CD4-positive, alpha-beta T cell treated with Interleukin-15 for 1 hour (primary cell): ENCODE results near the gene TAF1B.
"Not testable (repeated sequence)": the region's sequence is repeated elsewhere in the genome, so short reads cannot be mapped to it uniquely, and the experiment has no call there.

Experiments used
- DNase-seq: peaks from one replicate; pipeline ENCODE4 v3.0.0-alpha.2; 2020

The TAF1B gene

DNA sequence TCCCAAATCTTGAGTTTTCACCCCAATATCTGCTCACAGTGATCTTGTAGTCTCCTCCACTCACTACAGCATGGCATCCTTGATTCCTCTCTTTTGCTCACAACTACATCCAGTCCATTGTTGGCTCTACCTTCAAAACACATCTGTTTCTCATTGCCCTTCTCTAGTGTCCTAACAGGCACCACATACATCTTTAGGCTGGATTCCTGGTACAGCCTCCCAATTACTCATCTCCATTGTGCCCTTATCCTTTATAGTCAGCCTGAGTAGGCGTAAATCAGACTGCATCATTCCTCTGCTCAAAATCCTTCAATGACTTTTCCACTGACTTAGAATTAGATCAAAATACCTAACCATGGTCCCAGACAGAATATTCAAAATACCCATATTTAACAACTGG is 10.7 kb upstream of the TAF1B start:
- no peak for DNase-seq

DNA sequence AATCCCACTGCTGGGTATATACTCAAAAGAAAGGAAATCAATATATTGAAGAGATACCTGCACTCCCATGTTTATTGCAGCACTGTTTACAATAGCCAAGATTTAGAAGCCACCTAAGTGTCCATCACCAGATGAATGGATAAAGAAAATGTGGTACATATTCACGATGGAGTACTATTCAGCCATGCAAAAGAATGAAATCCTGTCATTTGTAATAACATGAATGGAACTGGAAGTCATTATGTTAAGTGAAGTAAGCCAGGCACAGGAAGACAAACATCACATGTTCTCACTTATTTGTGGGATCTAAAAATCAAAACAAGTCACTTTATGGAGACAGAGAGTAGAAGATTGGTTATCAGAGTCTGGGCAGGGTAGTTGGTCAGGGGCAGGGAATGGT is 8.2 kb upstream of the TAF1B start:
- DNase-seq = not testable (repeated sequence)

DNA sequence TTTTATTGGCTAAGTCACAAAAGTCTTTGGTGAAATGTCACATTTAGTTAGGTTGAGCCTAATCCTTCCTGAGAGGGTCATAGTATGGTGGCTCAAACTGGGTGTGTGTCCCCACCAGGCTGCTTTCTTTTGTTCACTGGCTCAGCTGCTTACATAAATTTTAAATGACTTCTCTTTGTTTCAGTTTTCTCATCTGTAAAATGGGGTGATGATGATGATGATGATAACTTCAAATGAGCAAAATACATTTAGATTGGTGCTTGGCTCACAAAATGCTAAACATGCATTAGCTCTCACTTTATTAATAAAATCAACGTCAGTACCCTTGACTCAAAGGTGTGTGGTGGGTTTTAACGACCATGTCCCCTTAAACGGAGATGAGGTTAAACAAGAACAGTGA is 7.2 kb upstream of the TAF1B start:
- DNase-seq = no peak

DNA sequence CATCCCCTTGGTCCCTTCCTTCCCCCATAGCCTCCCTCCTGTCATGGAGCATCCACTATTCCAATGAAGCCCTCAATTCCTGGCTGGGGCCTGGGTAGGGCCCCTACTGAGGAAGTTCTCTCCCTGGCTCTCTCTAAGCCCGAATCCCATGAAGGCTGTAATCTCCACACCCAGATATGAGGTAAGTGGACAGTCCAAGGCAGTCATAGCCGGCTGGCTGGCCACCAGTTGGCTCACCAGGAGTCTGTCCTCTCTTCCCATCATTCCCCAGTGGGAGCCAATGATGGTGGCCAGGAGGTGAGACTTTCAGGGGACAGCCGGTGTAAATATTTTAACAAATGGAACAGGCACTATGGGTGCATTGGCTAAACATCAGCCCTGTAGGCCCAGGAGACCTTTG is 6.8 kb upstream of the TAF1B start:
- DNase-seq = no peak

DNA sequence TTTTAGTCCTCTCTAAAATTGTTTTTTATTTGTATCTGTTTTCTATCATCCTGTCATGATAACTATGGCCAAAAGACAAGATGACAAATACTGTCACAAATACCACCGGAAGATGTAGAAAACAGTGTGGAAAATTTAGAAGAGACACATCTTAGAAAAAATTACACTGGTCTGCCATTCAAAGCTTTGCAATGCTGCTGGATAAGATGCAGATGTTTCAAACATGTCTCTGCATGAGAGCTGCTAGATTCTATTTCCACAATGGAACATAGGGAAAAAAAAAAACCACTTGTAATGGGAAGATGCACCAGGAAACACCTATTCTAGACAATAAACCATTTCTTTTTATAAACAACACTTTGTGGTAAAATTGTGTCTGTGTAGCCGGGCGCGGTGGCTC is 5.8 kb upstream of the TAF1B start:
- no peak for DNase-seq

DNA sequence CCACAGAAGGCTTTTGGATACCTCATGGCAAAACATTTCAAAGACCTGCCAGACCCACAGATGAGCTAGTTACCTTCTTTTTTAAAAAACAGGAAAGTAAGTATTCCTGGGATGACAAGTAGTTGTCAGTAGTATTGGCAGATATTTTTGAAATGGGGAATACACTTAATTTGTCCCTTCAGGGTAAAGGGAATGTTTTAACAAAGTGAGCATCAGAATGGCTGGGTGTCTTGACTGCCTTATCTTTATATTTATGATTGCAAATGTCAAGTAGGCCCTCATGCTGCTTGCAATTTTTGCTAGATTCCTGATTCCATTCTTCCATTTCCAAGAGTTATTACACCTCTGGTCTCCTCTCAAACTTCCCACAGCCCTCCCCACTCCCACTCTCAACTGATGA is 4.9 kb upstream of the TAF1B start:
- no peak for DNase-seq

DNA sequence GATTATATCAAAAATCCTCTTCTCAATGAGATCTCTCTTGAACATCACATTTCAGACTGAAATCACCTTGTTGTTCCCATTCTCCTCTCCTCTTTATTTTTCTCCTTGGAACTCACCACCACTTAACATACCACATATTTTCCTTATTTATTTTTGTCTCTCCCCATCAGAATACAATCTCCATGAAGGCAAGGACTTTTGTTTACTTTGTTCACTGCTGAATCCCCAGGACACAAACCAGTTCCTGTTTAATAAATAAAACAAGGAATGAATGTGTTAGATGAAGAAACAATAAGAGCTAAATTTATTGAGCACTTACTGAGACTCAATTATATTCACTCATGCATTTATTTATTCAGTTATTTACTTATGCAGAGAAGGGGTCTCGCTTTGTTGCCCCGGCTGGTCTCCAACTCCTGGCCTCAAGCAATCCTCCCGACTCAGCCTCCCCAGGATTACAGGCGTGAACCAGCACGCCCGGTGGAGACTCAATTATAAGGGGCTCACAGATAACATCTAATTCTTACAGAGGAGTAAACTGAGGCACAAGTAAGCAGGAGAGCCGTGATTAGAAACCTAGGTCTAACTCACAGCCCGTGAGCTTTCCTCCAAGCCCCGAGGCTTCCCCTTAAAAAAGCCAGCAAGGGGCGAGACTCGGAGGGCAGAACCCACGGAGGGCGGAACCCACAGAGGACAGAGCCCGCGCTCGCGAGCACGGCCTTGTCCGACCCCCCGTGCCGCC is 616 bp upstream of the TAF1B start:
- no peak for DNase-seq

DNA sequence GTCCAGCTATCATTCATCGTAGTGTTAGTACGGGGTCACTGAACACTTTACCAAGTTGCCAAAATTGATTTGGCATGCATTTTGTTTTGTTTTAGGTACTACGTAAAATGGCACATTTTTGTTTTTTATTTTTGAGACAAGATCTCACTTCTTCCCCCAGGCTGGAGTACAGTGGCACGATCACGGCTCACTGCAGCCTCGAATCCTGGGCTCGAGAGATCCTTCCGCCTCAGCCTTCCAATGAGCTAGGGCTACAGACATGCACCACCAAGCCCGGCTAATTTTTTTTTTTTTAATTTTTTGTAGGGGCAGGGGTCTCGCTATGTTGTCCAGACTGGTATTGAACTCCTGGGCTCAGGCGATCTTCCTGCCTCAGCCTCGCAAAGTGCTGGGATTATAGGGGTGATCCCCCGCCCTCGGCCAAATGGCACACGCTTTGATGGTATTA is 786 bp downstream of the TAF1B start:
- DNase-seq = no peak

DNA sequence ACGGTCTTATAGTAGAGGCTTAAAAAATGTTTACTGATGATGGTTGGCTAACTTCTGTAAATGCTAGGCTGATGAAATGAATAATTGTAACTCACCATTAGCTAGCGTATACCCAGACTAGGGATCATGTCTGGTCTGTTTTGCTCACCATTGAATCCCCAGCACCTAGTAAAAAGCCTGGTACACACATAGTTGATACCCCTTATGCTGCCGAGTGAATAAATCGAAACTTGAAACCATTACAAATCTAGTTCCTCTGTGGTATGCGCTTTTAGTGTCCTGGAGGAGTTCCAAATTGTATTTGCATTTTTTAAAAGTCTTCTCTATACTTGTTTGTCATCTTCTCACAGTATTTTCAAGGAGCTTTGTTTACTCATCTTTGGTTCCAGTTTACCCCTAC is 1.3 kb downstream of the TAF1B start:
- no peak for DNase-seq

DNA sequence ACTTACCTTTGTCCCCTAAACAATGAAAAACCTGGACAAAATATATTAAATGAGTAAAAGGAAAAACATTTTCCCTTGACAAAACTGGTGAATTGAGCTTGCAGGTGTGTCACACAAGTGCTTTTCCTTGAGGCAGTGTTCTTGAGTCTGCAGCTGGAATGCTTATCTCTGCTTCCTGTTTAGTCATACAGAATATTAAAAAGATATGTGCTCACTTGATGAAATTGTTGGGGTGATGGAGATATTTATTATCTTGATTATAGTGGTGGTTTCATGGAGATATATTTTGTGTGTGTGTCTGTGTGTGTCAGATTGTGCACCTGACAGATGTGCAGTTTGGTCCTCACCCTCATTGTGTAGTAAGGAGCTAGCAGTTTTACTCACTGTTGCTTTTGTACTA is 3.3 kb downstream of the TAF1B start:
- DNase-seq = no peak

DNA sequence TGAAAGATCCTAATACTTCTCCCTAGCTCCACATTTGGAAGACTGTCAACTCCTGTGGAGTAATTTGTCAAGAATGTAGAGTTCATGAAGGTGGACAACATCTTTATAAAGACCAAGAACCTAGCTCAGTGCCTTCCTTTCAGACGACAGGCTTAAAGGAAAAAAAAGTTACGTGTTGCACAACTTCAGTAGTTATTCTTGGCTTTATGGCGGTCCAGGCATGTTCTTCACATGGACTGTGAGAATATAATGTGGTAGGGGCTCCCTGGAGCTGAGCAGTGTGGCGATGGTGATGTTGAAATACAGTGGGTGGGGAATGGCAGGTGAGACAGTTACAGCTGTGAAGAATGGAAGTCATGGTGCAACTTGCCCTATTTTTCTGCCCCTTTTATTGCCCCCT is 3.9 kb downstream of the TAF1B start:
- DNase-seq = no peak

DNA sequence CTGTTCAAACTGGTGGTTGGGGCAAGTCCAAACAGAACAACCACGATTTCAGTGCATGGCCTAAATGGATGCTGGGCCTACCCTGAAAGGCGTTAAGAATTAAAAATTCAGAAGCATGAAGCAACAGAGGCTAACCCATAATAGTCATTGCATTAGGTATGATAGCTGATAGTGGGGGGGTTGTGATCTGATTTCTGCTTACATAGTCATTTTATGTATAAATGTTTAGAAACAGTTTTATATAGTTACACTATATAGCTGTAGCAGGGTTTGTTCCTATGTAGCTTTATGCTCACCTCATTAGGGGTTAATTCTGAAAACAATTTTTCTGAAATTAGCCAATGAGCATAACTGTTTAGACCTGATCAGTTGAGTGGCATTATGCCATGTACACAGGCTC is 9.6 kb downstream of the TAF1B start:
- DNase-seq = no peak

DNA sequence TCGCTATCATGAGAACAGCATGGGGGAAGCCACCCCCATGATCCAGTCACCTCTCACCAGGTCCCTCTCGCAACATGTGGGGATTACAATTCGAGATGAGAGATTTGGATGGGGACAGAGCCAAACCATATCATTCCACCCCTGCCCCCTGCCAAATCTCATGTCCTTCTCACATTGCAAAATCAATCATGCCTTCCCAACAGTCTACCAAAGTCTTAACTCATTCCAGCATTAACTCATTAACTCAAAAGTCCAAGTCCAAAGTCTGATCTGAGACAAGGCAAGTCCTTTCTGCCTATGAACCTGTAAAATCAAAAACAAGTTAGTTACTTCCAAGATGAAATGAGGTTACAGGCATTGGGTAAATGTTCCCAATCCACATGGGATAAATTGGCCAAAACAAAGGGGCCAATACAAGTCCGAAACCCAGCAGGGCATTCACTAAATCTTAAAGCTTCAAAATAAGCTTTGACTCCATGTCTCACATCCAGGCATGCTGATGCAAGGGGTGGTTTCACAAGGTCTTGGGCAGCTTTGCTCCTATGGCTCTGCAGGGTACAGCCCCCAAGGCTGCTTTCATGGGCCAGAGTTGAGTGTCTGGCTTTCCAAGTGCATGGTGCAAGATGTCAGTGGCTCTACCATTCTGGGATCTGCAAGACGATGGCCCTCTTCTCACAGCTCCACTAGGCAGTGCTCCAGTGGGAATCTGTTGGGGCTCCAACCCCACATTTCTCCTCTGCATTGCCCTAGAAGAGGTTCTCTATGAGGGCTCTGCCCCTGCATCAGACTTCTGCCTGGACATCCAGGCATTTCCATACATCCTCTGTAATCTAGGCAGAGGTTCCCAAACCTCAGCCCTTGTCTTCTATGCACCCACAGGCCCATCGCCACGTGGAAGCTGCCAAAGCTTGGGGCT is 14.8 kb downstream of the TAF1B start:
- no peak for DNase-seq

DNA sequence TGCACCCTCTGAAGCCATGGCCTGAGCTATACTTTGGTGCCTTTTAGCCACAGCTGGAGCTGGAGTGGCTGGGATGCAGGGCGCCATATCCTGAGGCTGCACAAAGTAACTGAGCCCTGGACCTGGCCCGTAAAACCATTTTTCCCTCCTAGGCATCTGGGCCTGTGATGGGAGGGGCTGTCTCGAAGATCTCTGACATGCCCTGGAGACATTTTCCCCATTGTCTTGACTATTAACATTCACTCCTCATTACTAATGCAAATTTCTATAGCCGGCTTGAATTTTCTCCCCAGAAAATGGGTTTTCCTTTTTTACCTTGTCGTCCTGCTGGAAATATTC is 15.4 kb downstream of the TAF1B start:
- no peak for DNase-seq

DNA sequence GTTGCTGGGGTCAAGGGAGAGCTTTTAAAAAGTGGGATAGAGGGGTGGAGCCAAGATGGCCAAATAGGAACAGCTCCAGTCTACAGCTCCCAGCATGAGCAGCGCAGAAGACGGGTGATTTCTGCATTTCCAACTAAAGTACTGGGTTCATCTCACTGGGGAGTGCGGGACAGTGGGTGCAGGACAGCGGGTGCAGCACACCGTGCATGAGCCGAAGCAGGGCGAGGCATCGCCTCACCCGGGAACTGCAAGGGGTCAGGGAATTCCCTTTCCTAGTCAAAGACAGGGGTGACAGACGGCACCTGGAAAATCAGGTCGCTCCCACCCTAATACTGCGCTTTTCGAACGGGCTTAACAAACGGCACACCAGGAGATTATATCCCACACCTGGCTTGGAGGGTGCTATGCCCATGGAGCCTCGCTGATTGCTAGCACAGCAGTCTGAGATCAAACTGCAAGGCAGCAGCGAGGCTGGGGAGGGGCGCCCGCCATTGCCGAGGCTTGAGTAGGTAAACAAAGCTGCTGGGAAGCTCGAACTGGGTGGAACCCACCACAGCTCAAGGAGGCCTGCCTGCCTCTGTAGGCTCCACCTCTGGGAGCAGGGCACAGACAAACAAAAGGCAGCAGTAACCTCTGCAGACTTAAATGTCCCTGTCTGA is 17.8 kb downstream of the TAF1B start:
- not testable (repeated sequence) for DNase-seq

DNA sequence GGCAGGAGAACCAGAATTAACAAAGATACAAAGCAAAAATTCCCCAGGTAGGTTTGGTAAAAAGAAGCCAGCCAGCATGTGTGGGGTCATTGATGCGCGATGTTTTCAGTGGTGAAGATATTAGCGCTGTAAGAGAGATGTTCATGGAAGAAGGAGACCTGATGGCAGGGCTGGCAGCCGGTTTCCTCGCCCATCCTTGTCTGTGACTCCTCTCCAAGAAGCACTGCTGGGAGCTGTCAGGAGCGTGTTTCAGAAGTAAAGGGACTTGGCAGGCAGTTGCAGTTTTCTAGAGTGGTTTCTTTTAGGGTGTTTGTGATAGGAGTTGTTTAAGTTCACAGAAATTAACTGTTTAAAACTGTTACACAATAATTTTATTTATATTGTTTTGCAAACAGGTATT is 24.6 kb downstream of the TAF1B start:
- DNase-seq = no peak

DNA sequence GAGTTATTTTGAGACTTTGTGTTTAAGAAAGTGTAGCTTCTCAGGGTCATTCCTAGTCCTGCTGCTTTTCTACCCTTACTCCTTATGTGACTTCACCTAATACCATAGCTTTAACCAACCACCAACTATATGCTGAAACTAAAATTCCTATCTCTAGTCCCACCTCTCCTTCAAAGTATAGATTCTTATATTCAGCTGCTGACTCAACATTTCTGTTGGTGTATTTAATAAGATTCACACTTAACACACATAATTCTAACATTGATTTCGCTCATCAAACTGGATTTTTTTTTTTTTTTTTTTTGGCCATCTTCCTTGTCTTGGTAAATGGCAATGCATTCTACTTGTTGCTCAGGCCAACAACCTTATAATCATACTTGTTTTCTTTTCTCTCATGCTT is 30.1 kb downstream of the TAF1B start:
- no peak for DNase-seq

DNA sequence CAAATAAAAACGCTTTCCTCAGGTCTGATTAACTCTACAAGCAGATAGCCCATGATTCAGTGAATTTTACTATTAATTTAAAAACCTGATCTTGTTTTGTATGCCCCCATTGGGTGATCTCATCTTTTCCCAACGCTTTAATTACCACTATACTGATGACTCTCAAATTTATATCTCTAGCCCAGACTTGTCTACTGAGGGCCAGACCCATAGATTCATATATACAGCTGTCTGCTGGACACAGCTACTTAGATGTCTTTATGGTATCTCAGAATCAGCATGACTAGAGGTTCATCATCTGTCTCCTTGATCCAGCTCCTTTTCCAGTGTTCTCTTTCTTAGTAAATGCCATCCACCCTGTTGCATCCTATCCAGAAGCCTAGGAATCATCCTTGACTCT is 33.8 kb downstream of the TAF1B start:
- no peak for DNase-seq

DNA sequence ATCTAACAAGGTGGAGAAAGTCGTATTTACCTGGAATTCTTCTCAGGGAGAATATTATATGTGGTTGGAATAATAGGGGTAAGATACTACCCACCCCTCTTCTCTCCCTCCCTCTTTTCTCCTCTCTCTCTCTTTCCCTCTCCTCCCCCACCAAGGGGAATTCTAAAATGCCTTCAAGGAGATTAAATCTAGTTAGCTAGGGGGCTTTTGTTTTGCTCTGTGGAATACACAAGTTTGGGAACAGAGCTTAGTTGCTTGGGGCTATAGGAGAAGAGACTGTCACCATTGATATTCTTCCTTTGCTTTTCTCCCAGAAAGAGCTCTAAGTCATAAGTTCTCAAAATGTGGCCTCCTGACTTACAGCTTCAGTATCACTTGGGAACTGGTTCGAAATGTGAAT is 34.5 kb downstream of the TAF1B start:
- no peak for DNase-seq

DNA sequence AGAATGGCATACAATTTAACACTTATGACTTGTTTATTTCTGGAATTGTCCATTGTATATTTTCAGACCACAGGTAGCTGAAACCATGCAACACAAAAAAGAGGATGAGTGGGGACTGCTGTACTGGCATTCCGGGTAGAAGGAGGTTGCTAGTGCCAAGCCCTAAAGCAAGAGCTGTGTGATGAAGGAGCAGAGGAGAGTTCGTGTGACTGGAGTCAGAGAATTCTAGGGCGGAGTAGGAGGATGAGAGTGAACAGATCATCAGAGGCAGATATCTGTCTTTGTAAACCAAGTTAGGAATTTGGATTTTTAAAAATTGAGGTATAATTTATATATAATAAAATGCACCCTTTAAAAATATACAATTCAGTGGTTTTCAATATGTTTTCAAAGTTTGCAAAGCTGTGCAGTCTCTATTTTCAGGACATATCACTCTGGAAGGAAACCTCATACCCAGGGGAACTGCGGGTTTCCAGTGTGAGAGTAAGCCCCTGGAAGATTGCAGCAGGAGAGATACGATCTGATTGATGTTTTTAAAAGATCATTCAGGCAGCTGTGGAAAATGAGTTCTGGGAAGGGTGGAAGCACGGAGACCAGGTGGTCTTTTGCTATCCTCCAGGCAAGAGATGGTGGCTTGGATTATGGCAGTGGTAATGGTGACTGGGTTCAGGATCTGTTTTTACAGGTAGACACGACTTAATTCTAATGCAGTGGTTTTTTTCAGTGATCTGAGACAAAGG is 36.4 kb downstream of the TAF1B start:
- no peak for DNase-seq

DNA sequence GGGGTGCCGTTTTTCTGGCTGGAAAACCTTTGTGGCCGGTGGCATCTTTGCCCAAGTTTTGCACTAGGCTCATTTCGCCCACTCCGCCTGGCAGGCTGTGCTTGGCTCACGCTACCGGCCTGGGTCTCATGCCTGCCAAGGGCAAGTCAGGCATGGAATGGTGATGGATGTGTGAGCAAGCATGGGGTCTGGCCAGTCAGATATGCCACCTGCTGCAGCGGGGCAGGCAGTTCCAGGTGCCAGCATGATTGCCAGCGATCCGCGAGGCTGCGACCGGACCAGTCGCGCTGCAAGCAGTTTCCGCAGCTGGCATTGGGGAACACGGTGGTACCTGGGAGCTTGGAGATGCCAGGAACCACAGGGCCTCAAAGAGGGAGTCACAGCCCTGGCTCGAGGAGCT is 40.6 kb downstream of the TAF1B start:
- no peak for DNase-seq

DNA sequence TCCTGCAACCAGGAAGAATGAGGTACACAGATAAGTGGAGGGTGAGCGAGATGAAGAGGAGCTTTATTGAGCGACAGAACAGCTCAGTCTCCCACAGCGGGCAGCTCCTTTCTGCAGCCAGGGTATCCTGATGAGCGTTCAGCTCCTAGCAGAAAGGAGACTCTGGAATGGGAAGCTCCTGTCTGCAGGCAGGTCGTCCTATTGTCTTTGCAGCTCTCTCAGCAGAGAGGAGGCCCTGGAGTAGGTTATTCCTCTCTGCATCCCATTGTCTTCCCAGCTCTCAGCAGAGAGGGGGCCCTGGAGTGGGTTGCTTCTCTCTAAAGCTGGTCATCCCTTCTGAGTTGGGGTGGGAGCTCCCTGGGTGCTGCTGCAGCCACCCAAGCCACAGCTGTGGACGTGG is 41.2 kb downstream of the TAF1B start:
- DNase-seq = no peak

DNA sequence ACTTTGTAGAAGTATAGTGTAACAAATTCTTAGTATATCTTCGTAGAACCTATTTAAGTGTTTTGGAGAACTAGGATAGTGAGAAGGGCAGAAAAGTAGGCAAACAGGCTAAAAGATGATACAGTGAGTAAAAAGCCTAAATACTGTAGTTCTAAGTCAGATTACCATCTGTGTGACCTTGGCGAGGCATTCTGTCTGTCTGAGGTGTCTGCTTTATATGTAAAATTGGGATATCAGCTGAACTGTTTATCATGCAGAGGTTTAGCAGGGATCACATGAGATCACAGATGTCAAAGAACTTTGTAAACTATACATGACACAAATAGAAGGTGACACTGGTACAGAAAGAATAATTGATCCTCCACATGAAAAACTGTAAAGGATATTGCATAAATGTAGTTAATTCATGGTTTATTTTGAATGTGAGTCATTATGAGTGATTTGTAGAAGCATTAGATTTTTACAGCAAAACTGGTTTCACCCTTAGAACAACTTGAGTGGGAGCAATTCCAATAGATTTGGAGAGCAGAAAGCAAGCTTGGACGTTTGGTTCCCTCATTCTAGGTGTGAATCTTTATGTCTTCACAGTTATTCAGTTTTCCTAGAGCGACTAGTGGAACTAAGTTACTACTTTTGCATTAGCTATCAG is 41.9 kb downstream of the TAF1B start:
- DNase-seq = no peak
